LoVo (cell line): ENCODE results near the gene FGD4.
"Not testable (repeated sequence)": the region's sequence is repeated elsewhere in the genome, so short reads cannot be mapped to it uniquely, and the experiment has no call there.

ENCODE experiments used
- DNase-seq: peaks from one replicate; pipeline ENCODE4 v3.0.0-alpha.2; 2016; ENCODE audit warnings: low spot score

Gene FGD4

GRCh38 chr12:32494656-32495055, 95.3 kb downstream of the FGD4 start:
- no peak for DNase-seq

DNA sequence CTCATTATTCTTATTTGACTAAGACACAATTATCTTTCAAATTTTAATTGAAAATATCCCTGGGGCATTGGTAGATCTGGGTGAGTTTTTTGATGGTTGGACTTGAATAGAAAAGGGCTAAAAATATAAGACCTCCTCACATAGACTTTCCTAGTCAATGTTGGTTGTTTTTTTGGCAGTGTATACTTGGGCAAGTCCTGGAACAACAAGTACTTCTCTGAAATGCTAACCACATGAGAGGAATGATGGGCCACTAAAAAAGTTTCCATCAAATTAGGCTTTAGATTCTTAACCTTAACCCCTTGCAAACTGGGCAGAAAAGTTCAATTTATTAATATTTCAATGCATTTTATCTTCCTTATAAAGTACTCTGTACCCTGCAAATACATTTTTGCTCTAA, 97.6 kb downstream of the FGD4 start:
- DNase-seq: no peak

DNA sequence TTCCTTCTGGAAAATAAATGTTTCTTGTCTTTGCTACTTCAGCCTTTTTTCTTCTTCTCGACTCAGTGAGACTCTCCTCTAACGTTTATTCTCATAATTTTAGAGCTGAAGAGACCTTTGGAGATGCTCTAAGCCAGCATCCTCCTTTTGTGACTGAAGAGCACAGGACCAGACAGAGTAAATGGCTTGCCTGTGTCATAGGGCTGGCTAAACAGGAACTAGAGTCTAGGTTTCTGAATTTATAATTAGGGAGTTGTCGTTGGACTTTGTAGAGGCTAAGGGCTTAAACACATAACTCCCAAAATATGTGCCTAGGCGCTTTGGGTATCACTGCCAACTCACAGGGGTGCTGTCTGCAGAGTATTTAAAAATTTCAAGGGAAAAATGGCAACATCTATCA, 98.5 kb downstream of the FGD4 start:
- DNase-seq: no peak

DNA sequence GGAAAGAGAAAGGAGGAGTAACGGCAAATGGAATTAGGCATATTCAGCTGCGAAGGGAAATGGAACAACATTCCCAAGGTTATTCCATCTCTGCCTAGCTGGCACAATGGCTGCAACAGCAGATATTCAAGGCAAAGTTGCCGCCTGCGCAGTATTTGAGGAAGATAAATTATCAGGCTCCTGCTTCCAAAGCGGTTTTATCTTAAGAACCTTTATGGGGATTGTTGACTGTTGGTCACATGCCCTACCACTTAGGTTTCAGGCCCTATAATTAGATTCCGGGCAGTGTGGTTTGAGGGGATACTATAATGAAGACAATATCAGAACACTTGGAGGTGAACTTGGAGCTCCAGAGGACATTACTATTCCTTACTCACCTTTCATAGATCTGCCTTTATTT, 99.7 kb downstream of the FGD4 start:
- no peak for DNase-seq

- DNase-seq: no peak
These were observed 102.5 kb downstream of the FGD4 start for GRCh38 chr12:32501835-32502333.

DNA sequence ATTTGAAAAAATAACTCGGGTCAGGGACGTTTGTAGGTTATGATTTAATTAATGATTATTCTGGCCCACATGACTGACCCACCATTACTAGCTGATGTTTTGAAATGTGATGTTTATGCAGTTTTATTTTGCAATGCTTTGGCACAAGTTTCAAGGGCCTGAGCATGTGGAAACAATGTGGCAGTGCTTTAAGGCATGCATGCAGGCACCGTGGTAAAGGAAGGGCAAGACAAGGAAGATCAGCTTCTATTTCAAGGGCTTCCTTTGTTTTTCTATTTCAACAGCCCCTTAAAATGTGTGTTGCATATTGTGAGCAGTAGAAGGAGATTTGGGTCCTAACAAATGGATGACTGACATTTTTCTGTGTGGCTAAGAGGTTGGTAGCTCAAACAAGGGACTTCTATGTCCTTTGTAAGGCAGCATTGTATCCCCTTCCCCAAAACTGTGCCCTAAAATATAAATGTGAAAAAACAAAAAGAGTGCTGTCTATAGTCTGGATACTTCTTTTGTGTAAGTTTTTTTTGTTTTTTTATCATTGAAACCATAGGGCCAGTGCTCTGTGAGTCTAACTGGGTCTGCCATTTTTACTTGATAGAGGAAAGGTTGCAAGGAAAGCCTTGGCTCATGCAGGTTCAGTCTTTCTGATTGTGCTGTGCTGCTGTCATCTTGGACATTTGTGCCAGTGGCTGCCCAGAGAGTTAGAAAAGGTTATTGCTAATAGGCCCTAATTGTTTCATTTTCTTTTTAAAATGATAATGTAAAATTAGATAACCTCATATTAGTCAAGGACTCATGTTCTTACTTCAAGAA, 103.5 kb downstream of the FGD4 start:
- DNase-seq: no peak

DNA sequence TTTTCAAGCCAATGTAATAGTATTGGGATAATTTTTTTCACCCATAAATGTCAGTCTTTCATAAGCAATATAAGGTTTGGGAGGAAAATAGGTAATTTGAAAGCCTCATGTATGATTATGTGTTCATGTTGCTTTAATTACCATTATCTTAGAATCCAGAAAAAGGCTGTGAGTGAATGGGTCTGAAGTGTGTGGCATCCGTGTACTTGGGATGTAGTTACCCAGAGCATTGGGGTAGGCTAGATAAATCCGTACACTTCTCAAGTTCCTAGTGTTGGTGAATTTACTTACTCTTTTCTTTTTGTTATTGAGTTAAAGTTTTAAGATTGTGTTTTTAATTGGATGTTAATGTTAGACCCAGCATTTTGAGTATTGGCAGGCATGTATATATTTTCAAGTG, 104.4 kb downstream of the FGD4 start:
- no peak for DNase-seq

- DNase-seq: no peak
These were observed 105.2 kb downstream of the FGD4 start for GRCh38 chr12:32504591-32504990.

GRCh38 chr12:32505067-32505945, 105.9 kb downstream of the FGD4 start:
- no peak for DNase-seq

- not testable (repeated sequence) for DNase-seq
These were observed 108.0 kb downstream of the FGD4 start for GRCh38 chr12:32507096-32507941.

- DNase-seq: no peak
These were observed 108.6 kb downstream of the FGD4 start for GRCh38 chr12:32507942-32508320.

DNA sequence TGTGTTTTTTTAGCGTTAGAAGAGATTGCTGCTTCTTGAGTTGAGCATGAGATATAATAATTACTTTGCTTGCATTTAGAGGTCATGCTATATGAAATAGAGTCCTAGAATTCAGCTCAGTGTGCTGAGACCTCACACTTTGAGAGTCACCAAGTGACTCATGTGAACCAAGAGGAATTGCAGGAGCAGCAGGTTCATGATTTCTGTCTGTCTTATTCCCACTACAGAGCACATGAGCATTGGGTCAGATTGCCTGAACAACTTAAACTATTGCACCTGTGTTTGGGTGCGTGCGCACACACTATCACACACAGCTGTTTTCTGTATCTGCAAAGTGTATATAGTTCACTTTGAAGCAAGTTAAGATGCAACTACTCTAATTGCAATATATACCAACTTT, 109.3 kb downstream of the FGD4 start:
- no peak for DNase-seq

- no peak for DNase-seq
These were observed 110.2 kb downstream of the FGD4 start for GRCh38 chr12:32509328-32510091.

GRCh38 chr12:32511976-32512375, 112.6 kb downstream of the FGD4 start:
- not testable (repeated sequence) for DNase-seq

- no peak for DNase-seq
These were observed 113.0 kb downstream of the FGD4 start for GRCh38 chr12:32512379-32512778.

DNA sequence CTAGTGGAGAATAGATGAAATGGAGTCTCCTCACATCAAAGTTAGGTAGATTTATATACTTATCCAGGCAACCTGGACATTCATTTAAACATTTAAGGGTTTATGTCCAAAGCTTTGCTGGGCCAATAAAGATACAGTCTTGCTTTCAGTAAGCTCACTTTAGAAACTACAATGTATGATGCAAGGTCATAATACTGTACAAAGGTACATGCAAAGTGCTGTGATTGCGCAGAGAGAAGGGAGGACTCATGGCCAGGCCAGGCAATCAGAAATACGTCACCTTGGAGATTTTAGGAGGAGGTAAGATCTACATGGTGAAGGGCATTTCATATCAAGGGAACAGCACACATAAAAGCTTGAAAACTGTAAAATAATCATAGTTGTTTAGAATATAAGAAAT, 113.6 kb downstream of the FGD4 start:
- DNase-seq: no peak

GRCh38 chr12:32515137-32515873, 115.9 kb downstream of the FGD4 start:
- no peak for DNase-seq

- DNase-seq: no peak
These were observed 116.9 kb downstream of the FGD4 start for GRCh38 chr12:32516230-32516629.

DNA sequence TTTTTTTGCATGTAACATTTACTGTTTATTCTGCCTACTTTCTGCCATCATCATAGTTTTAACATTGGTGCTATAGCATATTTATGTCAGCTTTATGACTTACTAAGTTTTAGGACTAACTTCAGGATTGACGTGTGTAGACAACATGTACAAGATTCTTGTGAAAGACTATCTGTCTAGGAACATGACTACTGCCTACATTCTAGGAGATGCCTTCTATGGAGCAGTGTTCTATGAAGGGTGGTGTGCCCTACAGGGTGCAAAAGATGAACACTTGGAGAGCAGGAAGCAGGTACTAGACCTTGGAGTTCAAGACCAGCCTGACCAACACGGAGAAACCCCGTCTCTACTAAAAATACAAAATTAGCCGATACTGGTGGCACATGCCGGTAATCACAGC, 118.6 kb downstream of the FGD4 start:
- DNase-seq: no peak

DNA sequence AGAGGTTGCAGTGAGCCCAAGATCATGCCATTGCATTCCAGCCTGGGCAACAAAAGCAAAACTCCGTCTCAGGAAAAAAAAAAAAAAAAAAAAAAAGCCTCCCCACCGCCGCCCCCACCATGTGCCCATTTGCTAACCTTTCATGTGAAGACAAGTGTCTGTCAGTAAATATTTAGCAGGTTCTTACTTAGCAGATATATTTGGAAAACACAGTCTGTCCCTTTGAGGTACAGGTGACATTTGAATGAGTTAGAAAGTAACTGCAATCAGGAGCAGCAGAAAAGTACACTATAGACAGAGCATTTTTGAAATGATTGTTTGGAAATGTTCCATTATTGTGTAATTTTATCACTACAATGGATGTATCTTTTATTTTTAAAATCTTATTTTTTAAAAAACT, 119.7 kb downstream of the FGD4 start:
- no peak for DNase-seq
